Gastrocnemius medialis (tissue), 4 donors: ENCODE data around the gene UBA6. TPM values are rescaled to one million over a fixed set of nuclear protein-coding genes. Genes with fewer than 3 reads are reported as not detected.

ENCODE experiments used
- ATAC-seq, 2 donors: fragments of 150-250 bp; one replicate each; pipeline ENCODE4 v1.9.1; 2016
- DNase-seq, 2 donors: peaks; one replicate each; pipeline ENCODE4 v3.0.0-alpha.2; 2019
- H3K27ac ChIP-seq, 4 donors: fragments of 200-600 bp; sonication (generic); 1 replicate in 1 of 4; 2 replicates in 3 of 4; pipeline ENCODE4 v1.5.1; 2016 to 2018; ENCODE audit warnings: mild to moderate bottlenecking in 2 of 4, moderate library complexity in 1 of 4
- H3K27me3 ChIP-seq, 3 donors: fragments of 200-600 bp; sonication (generic) in 2 of 3; 1 replicate in 1 of 3; 2 replicates in 2 of 3; pipeline versions ENCODE4 v1.5.1 to v1.6.0; 2016 to 2019; ENCODE audit warnings: mild to moderate bottlenecking in 1 of 3, moderate library complexity in 1 of 3
- H3K36me3 ChIP-seq, 2 donors: fragments of 200-600 bp; sonication (generic) in 1 of 2; one replicate each; pipeline ENCODE4 v1.5.1; 2017 to 2018
- H3K4me1 ChIP-seq, 2 donors: fragments of 200-600 bp; sonication (generic) in 1 of 2; one replicate each; pipeline ENCODE4 v1.5.1; 2016 to 2017; ENCODE audit warnings: mild to moderate bottlenecking in 2 of 2
- H3K4me3 ChIP-seq, 4 donors: fragments of 200-600 bp; sonication (generic) in 3 of 4; 1 replicate in 1 of 4; 2 replicates in 3 of 4; pipeline ENCODE4 v1.5.1; 2016 to 2019; ENCODE audit warnings: mild to moderate bottlenecking in 2 of 4
- H3K9me3 ChIP-seq, 3 donors: fragments of 200-600 bp; sonication (generic) in 2 of 3; 1 replicate in 1 of 3; 2 replicates in 2 of 3; pipeline ENCODE4 v1.5.1; 2016 to 2019
- CTCF ChIP-seq, 5 experiments: fragments of 450-650 bp in 3 of 5; fragments of 200-600 bp in 2 of 5; sonication (generic) in 2 of 5; IDR thresholded peaks in 4 of 5; conservative IDR thresholded peaks in 1 of 5; 1 replicate in 4 of 5; 2 replicates in 1 of 5; pipeline ENCODE4 v1.5.1; 2016 to 2019; ENCODE audit warnings: antibody characterized with exemption in 5 of 5, mild to moderate bottlenecking in 3 of 5, moderate library complexity in 3 of 5
- POLR2A ChIP-seq, 2 donors: fragments of 450-650 bp; IDR thresholded peaks; one replicate each; pipeline ENCODE4 v1.6.1; 2017; ENCODE audit warnings: antibody characterized with exemption in 2 of 2, mild to moderate bottlenecking in 2 of 2, moderate library complexity in 2 of 2
- in situ Hi-C, 4 donors: fragments of 200-750 bp; cut with MboI; loops; one replicate each; pipeline versions ENCODE4 v1.15.0 to v1.8.0; 2017; ENCODE audit warnings: low sequenced_read_pairs in 4 of 4
- intact Hi-C: fragments of 100-400 bp; cut with DNase I; formaldehyde crosslinking; loops from one replicate; pipeline ENCODE4 v1.15.1; 2023; ENCODE audit warnings: low total_unique reads
- total RNA-seq, 4 donors: library from RNA; depleted of rRNA; stranded (reverse); fragments of >200 nt; gene quantifications; one replicate each; pipeline versions ENCODE4 v1.1.0 to v1.2.3, GENCODE V29; 2016

Gene UBA6
- total RNA-seq, 4 donors from 2014 or later: 38.9 to 103 (median 46.3) TPM

GRCh38 chr4:67678612-67679011, 22.3 kb downstream of the UBA6 start:
- no peaks in the 10 kb centered on the region for H3K9me3 ChIP-seq
- DNase-seq (no peak), ATAC-seq (no peak)
- H3K27me3 ChIP-seq: no peaks in the 10 kb centered on the region
- no peak overlapping the region for H3K27ac ChIP-seq
- peaks cover 0 to 62% of the 10 kb centered on the region in 2 donors for H3K36me3 ChIP-seq
- H3K4me1 ChIP-seq: no peaks in the 10 kb centered on the region
- in situ Hi-C loops: no loop called here
- intact Hi-C loops: no loop called here
- TF ChIP-seq POLR2A (IDR thresholded peaks at IDR 0.05) (no peak), CTCF (IDR thresholded peaks at IDR 0.05 in 4 of 5, conservative IDR thresholded peaks at IDR 0.05 in 1 of 5) (no peak)
- H3K4me3 ChIP-seq: no peak overlapping the region

GRCh38 chr4:67674098-67674497, 26.9 kb downstream of the UBA6 start:
- Histone ChIP-seq H3K9me3 (no peaks in the 10 kb centered on the region), H3K36me3 (peaks cover 0 to 73% of the 10 kb centered on the region in 2 donors), H3K4me3 (no peak overlapping the region), H3K4me1 (no peaks in the 10 kb centered on the region), H3K27me3 (no peaks in the 10 kb centered on the region), H3K27ac (no peak overlapping the region)
- in situ Hi-C loops: no loop called here
- TF ChIP-seq CTCF (IDR thresholded peaks at IDR 0.05 in 4 of 5, conservative IDR thresholded peaks at IDR 0.05 in 1 of 5) (no peak), POLR2A (IDR thresholded peaks at IDR 0.05) (no peak)
- DNase-seq (no peak), ATAC-seq (no peak)
- intact Hi-C loops: no loop called here

- intact Hi-C loops: no loop called here
- Histone ChIP-seq H3K4me3 (no peak overlapping the region), H3K9me3 (no peaks in the 10 kb centered on the region), H3K27ac (no peak overlapping the region), H3K27me3 (no peaks in the 10 kb centered on the region), H3K36me3 (peaks cover 0 to 58% of the 10 kb centered on the region in 2 donors), H3K4me1 (no peaks in the 10 kb centered on the region)
- TF ChIP-seq POLR2A (IDR thresholded peaks at IDR 0.05) (no peak), CTCF (IDR thresholded peaks at IDR 0.05 in 4 of 5, conservative IDR thresholded peaks at IDR 0.05 in 1 of 5) (no peak)
- in situ Hi-C loops: no loop called here
- ATAC-seq (no peak), DNase-seq (no peak)
Observed at GRCh38 chr4:67668315-67668714, 32.6 kb downstream of the UBA6 start.

- ATAC-seq (no peak), DNase-seq (no peak)
- Histone ChIP-seq H3K9me3 (no peaks in the 10 kb centered on the region), H3K27ac (no peak overlapping the region), H3K27me3 (no peaks in the 10 kb centered on the region), H3K36me3 (peaks cover 4 to 53% of the 10 kb centered on the region in 2 donors), H3K4me1 (no peaks in the 10 kb centered on the region), H3K4me3 (no peak overlapping the region)
- intact Hi-C loops (no loop called here), in situ Hi-C loops (no loop called here)
- no peak for TF ChIP-seq CTCF (IDR thresholded peaks at IDR 0.05 in 4 of 5, conservative IDR thresholded peaks at IDR 0.05 in 1 of 5)
- no peak for TF ChIP-seq POLR2A (IDR thresholded peaks at IDR 0.05)
Observed at GRCh38 chr4:67660418-67660817, 40.5 kb downstream of the UBA6 start.

- no peak for DNase-seq
- no peak overlapping the region for H3K27ac ChIP-seq
- intact Hi-C loops (no loop called here), in situ Hi-C loops (no loop called here)
- no peaks in the 10 kb centered on the region for H3K27me3 ChIP-seq
- no peaks in the 10 kb centered on the region for H3K9me3 ChIP-seq
- H3K36me3 ChIP-seq: peaks cover 4 to 48% of the 10 kb centered on the region in 2 donors
- H3K4me3 ChIP-seq: no peak overlapping the region
- no peak for TF ChIP-seq POLR2A (IDR thresholded peaks at IDR 0.05)
- TF ChIP-seq CTCF (IDR thresholded peaks at IDR 0.05 in 4 of 5, conservative IDR thresholded peaks at IDR 0.05 in 1 of 5): no peak
- H3K4me1 ChIP-seq: no peaks in the 10 kb centered on the region
- no peak for ATAC-seq
Observed at GRCh38 chr4:67659065-67659464, 41.9 kb downstream of the UBA6 start.
